IMR-90 (cell line): ENCODE data around the gene ABCA7. TPM values are rescaled to one million over a fixed set of nuclear protein-coding genes. Genes with fewer than 3 reads are reported as not detected.

ENCODE experiments used
- ATAC-seq: fragments of 200-7000 bp; cut with Tn5 transposase; 2 replicates; pipeline ENCODE4 v1.9.1; 2020; ENCODE audit warnings: low read depth, mild to moderate bottlenecking, moderate library complexity
- BruUV-seq: library from RNA; stranded (reverse); fragments of 400-500 nt; replicated peaks from 2 replicates; lab custom pipeline; 2021; lab: Mats Ljungman, UMichigan
- CTCF ChIA-PET: fragments of 300-600 bp; formaldehyde crosslinking; extraction: SDS; loops from one replicate; lab custom pipeline; 2021; ENCODE audit warnings: antibody characterized with exemption; lab: Yijun Ruan, JAX
- POLR2A ChIA-PET: fragments of 300-600 bp; sonication (Branson Sonifier 250); formaldehyde crosslinking; loops from one replicate; lab custom pipeline; 2022; ENCODE audit warnings: antibody characterized with exemption; ENCODE audit not compliant: unreplicated experiment; lab: Charles Lee
- DNase-seq: peaks from one replicate; pipeline ENCODE4 v3.0.0; 2013
- H2AFZ ChIP-seq: replicated peaks from 2 replicates; pipeline ENCODE3; 2013; ENCODE audit warnings: low read length, mild to moderate bottlenecking; ENCODE audit not compliant: poor library complexity
- H2AK5ac ChIP-seq: 2 replicates; pipeline ENCODE4 v1.6.1; 2013; ENCODE audit warnings: low read depth, low read length, inconsistent platforms
- H2AK9ac ChIP-seq: replicated peaks from 2 replicates; pipeline ENCODE3; 2013; ENCODE audit warnings: mild to moderate bottlenecking, low read depth, low read length, moderate library complexity; ENCODE audit not compliant: poor library complexity
- H2BK120ac ChIP-seq: 2 replicates; pipeline ENCODE4 v1.6.1; 2013; ENCODE audit warnings: low read depth, low read length, inconsistent platforms
- H2BK15ac ChIP-seq: 3 replicates; pipeline ENCODE4 v1.6.1; 2013; ENCODE audit warnings: low read depth, low read length, inconsistent platforms
- H2BK20ac ChIP-seq: 2 replicates; pipeline ENCODE4 v1.6.1; 2013; ENCODE audit warnings: low read depth, mild to moderate bottlenecking, inconsistent platforms, low read length, moderate library complexity
- H2BK5ac ChIP-seq: 2 replicates; pipeline ENCODE4 v1.6.1; 2013; ENCODE audit warnings: mild to moderate bottlenecking, low read depth, low read length, inconsistent platforms; ENCODE audit not compliant: poor library complexity, severe bottlenecking
- H3K14ac ChIP-seq: replicated peaks from 2 replicates; pipeline ENCODE4 v1.6.1; 2013; ENCODE audit warnings: low read depth, low read length, inconsistent platforms
- H3K18ac ChIP-seq: 2 replicates; pipeline ENCODE4 v1.6.1; 2013; ENCODE audit warnings: low read depth, low read length, control low read depth
- H3K23ac ChIP-seq: 2 replicates; pipeline ENCODE4 v1.6.1; 2013; ENCODE audit warnings: low read depth, low read length, inconsistent platforms
- H3K27ac ChIP-seq: 2 replicates; pipeline ENCODE4 v1.5.1; 2013; ENCODE audit warnings: mild to moderate bottlenecking, control low read depth, low read length; ENCODE audit not compliant: insufficient read depth
- H3K27me3 ChIP-seq: 2 replicates; pipeline ENCODE4 v1.6.1; 2013; ENCODE audit warnings: low read length; ENCODE audit not compliant: control insufficient read depth, insufficient read depth
- H3K36me3 ChIP-seq: 2 replicates; pipeline ENCODE4 v1.6.1; 2013; ENCODE audit warnings: low read length, mixed read lengths; ENCODE audit not compliant: control insufficient read depth, insufficient read depth
- H3K4ac ChIP-seq: 2 replicates; pipeline ENCODE4 v1.6.1; 2013; ENCODE audit warnings: low read depth, low read length, inconsistent platforms
- H3K4me1 ChIP-seq: 2 replicates; pipeline ENCODE4 v1.6.1; 2013; ENCODE audit warnings: low read length, mixed read lengths; ENCODE audit not compliant: control insufficient read depth, insufficient read depth
- H3K4me2 ChIP-seq: 2 replicates; pipeline ENCODE4 v1.6.1; 2013; ENCODE audit warnings: low read depth, mild to moderate bottlenecking, control low read depth, low read length, moderate library complexity
- H3K4me3 ChIP-seq: 2 replicates; pipeline ENCODE4 v1.5.1; 2013; ENCODE audit warnings: low read depth, mild to moderate bottlenecking, control low read depth, low read length, moderate library complexity; ENCODE audit not compliant: insufficient read depth
- H3K56ac ChIP-seq: 2 replicates; pipeline ENCODE4 v1.6.1; 2013; ENCODE audit warnings: low read length, inconsistent platforms; ENCODE audit not compliant: insufficient read depth; ENCODE audit errors: extremely low read depth
- H3K79me1 ChIP-seq, 2 experiments: 2 replicates each; pipeline ENCODE4 v1.6.1; 2013; ENCODE audit warnings: low read length in 2 of 2, inconsistent platforms in 1 of 2, low read depth in 1 of 2
- H3K9ac ChIP-seq: 2 replicates; pipeline ENCODE4 v1.6.1; 2013; ENCODE audit warnings: low read depth, low read length, control low read depth
- H3K9me1 ChIP-seq: 2 replicates; pipeline ENCODE4 v1.6.1; 2013; ENCODE audit warnings: low read length, inconsistent platforms; ENCODE audit not compliant: insufficient read depth
- H3K9me3 ChIP-seq: 2 replicates; pipeline ENCODE4 v1.6.1; 2013; ENCODE audit warnings: low read length; ENCODE audit not compliant: control insufficient read depth, insufficient read depth
- H4K20me1 ChIP-seq: 2 replicates; pipeline ENCODE4 v1.6.1; 2013; ENCODE audit warnings: low read length, inconsistent platforms; ENCODE audit not compliant: insufficient read depth
- H4K5ac ChIP-seq: 2 replicates; pipeline ENCODE4 v1.6.1; 2013; ENCODE audit warnings: mild to moderate bottlenecking, low read depth, low read length, control low read depth
- H4K8ac ChIP-seq, 2 experiments: 2 replicates each; pipeline ENCODE4 v1.6.1; 2013; ENCODE audit warnings: low read depth in 2 of 2, low read length in 2 of 2, control low read depth in 1 of 2, inconsistent platforms in 1 of 2
- H4K91ac ChIP-seq: 2 replicates; pipeline ENCODE4 v1.6.1; 2013; ENCODE audit warnings: low read depth, low read length, inconsistent platforms; ENCODE audit not compliant: insufficient read depth
- BHLHE40 ChIP-seq: fragments of 150-350 bp; IDR thresholded peaks from 2 replicates; pipeline ENCODE4 v1.6.1; 2016; ENCODE audit warnings: mild to moderate bottlenecking, low read depth, low read length
- CEBPB ChIP-seq: IDR thresholded peaks from 2 replicates; pipeline ENCODE4 v1.6.1; 2012; ENCODE audit warnings: low read depth, low read length, improper control_type of control experiment
- CHD1 ChIP-seq: IDR thresholded peaks from 2 replicates; pipeline ENCODE4 v1.6.1; 2012; ENCODE audit warnings: low read depth, low read length, improper control_type of control experiment
- FOS ChIP-seq: fragments of 150-350 bp; IDR thresholded peaks from 2 replicates; pipeline ENCODE4 v1.6.1; 2016; ENCODE audit warnings: low read depth, low read length
- MAFK ChIP-seq: IDR thresholded peaks from 2 replicates; pipeline ENCODE4 v1.6.1; 2012; ENCODE audit warnings: low read depth, low read length, improper control_type of control experiment
- MAZ ChIP-seq: IDR thresholded peaks from 2 replicates; pipeline ENCODE4 v1.6.1; 2012; ENCODE audit warnings: low read depth, mild to moderate bottlenecking, low read length, improper control_type of control experiment, moderate library complexity, borderline replicate concordance
- MXI1 ChIP-seq: IDR thresholded peaks from 2 replicates; pipeline ENCODE4 v1.6.1; 2012; ENCODE audit warnings: low read depth, mild to moderate bottlenecking, low read length, moderate library complexity, borderline replicate concordance
- NFE2L2 ChIP-seq: fragments of 150-350 bp; IDR thresholded peaks from 2 replicates; pipeline ENCODE4 v1.6.1; 2016; ENCODE audit warnings: low read depth, mild to moderate bottlenecking, low read length
- POLR2A ChIP-seq: IDR thresholded peaks from 2 replicates; pipeline ENCODE4 v1.6.1; 2012; ENCODE audit warnings: mild to moderate bottlenecking, low read depth, low read length
- RAD21 ChIP-seq: IDR thresholded peaks from 2 replicates; pipeline ENCODE4 v1.6.1; 2012; ENCODE audit warnings: low read length, improper control_type of control experiment
- RCOR1 ChIP-seq: IDR thresholded peaks from 2 replicates; pipeline ENCODE4 v1.6.1; 2012; ENCODE audit warnings: mild to moderate bottlenecking, low read length, improper control_type of control experiment; ENCODE audit not compliant: insufficient replicate concordance
- SMC3 ChIP-seq: fragments of 150-350 bp; IDR thresholded peaks from 2 replicates; pipeline ENCODE4 v1.6.1; 2016; ENCODE audit warnings: low read depth, mild to moderate bottlenecking, antibody characterized with exemption, low read length, moderate library complexity
- WGBS, 2 experiments: methylation state at CpG; one replicate each; pipeline versions ENCODE4 v1.1.5 to v1.1.7; 2013; ENCODE audit warnings: missing lambda C conversion rate in 2 of 2; ENCODE audit not compliant: insufficient read length in 1 of 2; ENCODE audit errors: extremely low coverage in 2 of 2; 5-methylcytosine and 5-hydroxymethylcytosine counted together
- dilution Hi-C: fragments of 300-500 bp; cut with HindIII; formaldehyde crosslinking; loops from one replicate; pipeline ENCODE4 v1.14.3; 2018; ENCODE audit warnings: low sequenced_read_pairs; ENCODE audit not compliant: unreplicated experiment
- in situ Hi-C: fragments of 300-500 bp; cut with MboI; formaldehyde crosslinking; loops from 3 replicates; pipeline ENCODE4 v1.14.3; 2019; ENCODE audit warnings: low sequenced_read_pairs, inconsistent platforms, mixed read lengths
- intact Hi-C: fragments of 100-400 bp; cut with micrococcal nuclease; formaldehyde crosslinking; loops from 2 replicates; pipeline ENCODE4 v1.10.0; 2022
- polyA plus RNA-seq, 3 experiments: library from polyadenylated mRNA; depleted of rRNA; stranded (reverse); fragments of >200 nt; gene quantifications; 2 replicates each; pipeline ENCODE4 v1.2.3, GENCODE V29; 2012; ENCODE audit warnings: low replicate concordance in 1 of 3
- total RNA-seq: library from RNA; depleted of rRNA; stranded (reverse); fragments of >200 nt; gene quantifications from 2 replicates; pipeline ENCODE4 v1.2.3, GENCODE V29; 2012
- TF ChIP-seq, protein P1 (sequence below): conservative IDR thresholded peaks from 2 replicates; pipeline ENCODE4 v1.5.1; 2012; ENCODE audit warnings: mild to moderate bottlenecking, low read depth, low read length, improper control_type of control experiment
- TF ChIP-seq, protein P2 (sequence below): fragments of 150-350 bp; IDR thresholded peaks from 2 replicates; pipeline ENCODE4 v1.6.1; 2016; ENCODE audit warnings: low read depth, mild to moderate bottlenecking, low read length, moderate library complexity, borderline replicate concordance
- TF ChIP-seq, protein P3 (sequence below): fragments of 150-350 bp; IDR thresholded peaks from 2 replicates; pipeline ENCODE4 v1.6.1; 2017; ENCODE audit warnings: mild to moderate bottlenecking, antibody characterized with exemption, low read length, low read depth

Gene ABCA7
- total and polyA plus RNA-seq, 2 of the 4 experiments (the other 2 are of a cell fraction), result 0.36 to 3.3 TPM

DNA sequence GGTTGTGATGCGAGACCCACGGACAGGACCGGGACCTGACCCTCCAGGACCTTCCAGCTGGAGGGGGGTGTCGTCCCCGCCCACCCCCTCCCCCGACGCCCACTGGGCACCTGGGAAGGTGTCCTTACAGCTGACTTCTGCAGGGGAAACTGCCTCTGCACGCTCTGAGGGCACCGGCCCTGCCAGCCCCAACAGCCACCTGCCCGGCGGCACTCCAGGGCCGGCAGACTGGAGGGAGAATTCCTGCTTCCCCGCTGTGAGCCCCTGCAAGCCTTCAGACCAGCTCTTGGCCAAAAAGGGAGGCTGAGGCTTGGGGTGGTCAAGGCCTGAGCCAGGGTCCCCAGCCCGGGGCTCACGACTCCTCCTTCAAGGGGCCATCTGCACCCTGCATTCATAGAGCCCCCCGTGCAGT lies 12.3 kb upstream of the ABCA7 start:
- ChIA-PET POLR2A (interaction anchor here (0.9 to 1.5 kb wide), 3 partner anchors 9 to 14 kb away, joined by 3 to 5 read pairs (median 5); partner anchors contain the start of gene ABCA7), CTCF (no interaction called here)
- H3K9ac ChIP-seq, result peak overlapping the region; percentile 98
- H3K27ac ChIP-seq, result peak overlapping the region; percentile 99
- peaks cover 4 to 28% of the 10 kb centered on the region in 2 experiments; a peak in 3 of 4 replicates for H3K79me1 ChIP-seq
- H2AK9ac ChIP-seq, result peak overlapping the region; percentile 100
- H4K91ac ChIP-seq, result peak overlapping the region; percentile 95
- in situ Hi-C loops (no loop called here), intact Hi-C loops (loop anchor here (5.0 kb wide), 1 partner anchor 75 kb away; the partner anchor contains the start of gene GPX4), dilution Hi-C loops (no loop called here)
- H4K8ac ChIP-seq, result peak overlapping the region; percentile 92 to 100; a peak in 2 of 4 replicates
- peak overlapping the region; percentile 97 for H3K14ac ChIP-seq
- no peaks in the 10 kb centered on the region for H3K9me3 ChIP-seq
- DNase-seq (no peak), ATAC-seq (peak; percentile 0; the same call in 1 of the 2 replicates)
- peaks cover 58% of the 10 kb centered on the region for H4K20me1 ChIP-seq
- peak overlapping the region; percentile 97 for H3K56ac ChIP-seq
- 9% methylated on average over 3 of the region's 16 CpGs; no CpG with 5 or more reads in 1 of the 2 experiments for WGBS, 2 experiments
- H4K5ac ChIP-seq, result peak overlapping the region; percentile 75
- no TSS peak for BruUV-seq
- H2AK5ac ChIP-seq, result peak overlapping the region; percentile 89
- peak overlapping the region; percentile 81 for H2BK5ac ChIP-seq
- peak overlapping the region; percentile 92 for H3K4me2 ChIP-seq
- H3K36me3 ChIP-seq, result peaks cover 29% of the 10 kb centered on the region
- peak overlapping the region; percentile 53 for H2AFZ ChIP-seq
- 0 out of 3 replicates have a peak overlapping the region, but pooled peaks have one; percentile 30 for H2BK15ac ChIP-seq
- H3K23ac ChIP-seq, result peak overlapping the region; percentile 95
- no peaks in the 10 kb centered on the region for H3K27me3 ChIP-seq
- peak overlapping the region; percentile 90 for H3K18ac ChIP-seq
- peaks cover 16% of the 10 kb centered on the region for H3K4me1 ChIP-seq
- H3K4ac ChIP-seq, result peak overlapping the region; percentile 97
- H3K4me3 ChIP-seq, result peak overlapping the region; percentile 93
- peak overlapping the region; percentile 74; the same call in 1 of the 2 replicates for H2BK120ac ChIP-seq
- TF ChIP-seq MAZ (no peak), BHLHE40 (no peak), NFE2L2 (no peak), RAD21 (no peak), SMC3 (no peak), CHD1 (no peak), POLR2A (no peak), MAFK (no peak), CEBPB (no peak), RCOR1 (no peak), FOS (no peak), MXI1 (no peak)
- TF ChIP-seq, protein P1, sequence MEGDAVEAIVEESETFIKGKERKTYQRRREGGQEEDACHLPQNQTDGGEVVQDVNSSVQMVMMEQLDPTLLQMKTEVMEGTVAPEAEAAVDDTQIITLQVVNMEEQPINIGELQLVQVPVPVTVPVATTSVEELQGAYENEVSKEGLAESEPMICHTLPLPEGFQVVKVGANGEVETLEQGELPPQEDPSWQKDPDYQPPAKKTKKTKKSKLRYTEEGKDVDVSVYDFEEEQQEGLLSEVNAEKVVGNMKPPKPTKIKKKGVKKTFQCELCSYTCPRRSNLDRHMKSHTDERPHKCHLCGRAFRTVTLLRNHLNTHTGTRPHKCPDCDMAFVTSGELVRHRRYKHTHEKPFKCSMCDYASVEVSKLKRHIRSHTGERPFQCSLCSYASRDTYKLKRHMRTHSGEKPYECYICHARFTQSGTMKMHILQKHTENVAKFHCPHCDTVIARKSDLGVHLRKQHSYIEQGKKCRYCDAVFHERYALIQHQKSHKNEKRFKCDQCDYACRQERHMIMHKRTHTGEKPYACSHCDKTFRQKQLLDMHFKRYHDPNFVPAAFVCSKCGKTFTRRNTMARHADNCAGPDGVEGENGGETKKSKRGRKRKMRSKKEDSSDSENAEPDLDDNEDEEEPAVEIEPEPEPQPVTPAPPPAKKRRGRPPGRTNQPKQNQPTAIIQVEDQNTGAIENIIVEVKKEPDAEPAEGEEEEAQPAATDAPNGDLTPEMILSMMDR, result no peak
- TF ChIP-seq, protein P2, sequence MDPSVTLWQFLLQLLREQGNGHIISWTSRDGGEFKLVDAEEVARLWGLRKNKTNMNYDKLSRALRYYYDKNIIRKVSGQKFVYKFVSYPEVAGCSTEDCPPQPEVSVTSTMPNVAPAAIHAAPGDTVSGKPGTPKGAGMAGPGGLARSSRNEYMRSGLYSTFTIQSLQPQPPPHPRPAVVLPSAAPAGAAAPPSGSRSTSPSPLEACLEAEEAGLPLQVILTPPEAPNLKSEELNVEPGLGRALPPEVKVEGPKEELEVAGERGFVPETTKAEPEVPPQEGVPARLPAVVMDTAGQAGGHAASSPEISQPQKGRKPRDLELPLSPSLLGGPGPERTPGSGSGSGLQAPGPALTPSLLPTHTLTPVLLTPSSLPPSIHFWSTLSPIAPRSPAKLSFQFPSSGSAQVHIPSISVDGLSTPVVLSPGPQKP, result no peak
- TF ChIP-seq, protein P3, sequence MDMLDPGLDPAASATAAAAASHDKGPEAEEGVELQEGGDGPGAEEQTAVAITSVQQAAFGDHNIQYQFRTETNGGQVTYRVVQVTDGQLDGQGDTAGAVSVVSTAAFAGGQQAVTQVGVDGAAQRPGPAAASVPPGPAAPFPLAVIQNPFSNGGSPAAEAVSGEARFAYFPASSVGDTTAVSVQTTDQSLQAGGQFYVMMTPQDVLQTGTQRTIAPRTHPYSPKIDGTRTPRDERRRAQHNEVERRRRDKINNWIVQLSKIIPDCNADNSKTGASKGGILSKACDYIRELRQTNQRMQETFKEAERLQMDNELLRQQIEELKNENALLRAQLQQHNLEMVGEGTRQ, result no peak
- no peak overlapping the region for H2BK20ac ChIP-seq
- H3K9me1 ChIP-seq, result peaks cover 8% of the 10 kb centered on the region; the same call in 1 of the 2 replicates
